KOPT-K1 (cell line): ENCODE data around the gene UCK2.

ENCODE experiments used
- H3K27ac ChIP-seq: fragments of 200-600 bp; sonication (generic); 2 replicates; pipeline ENCODE4 v1.5.1; 2016; ENCODE audit warnings: antibody characterized with exemption, mild to moderate bottlenecking, low read depth, low read length; ENCODE audit not compliant: poor library complexity, severe bottlenecking
- H3K36me3 ChIP-seq: fragments of 200-600 bp; sonication (generic); 2 replicates; pipeline ENCODE4 v1.5.1; 2017; ENCODE audit warnings: antibody characterized with exemption, mild to moderate bottlenecking, low read length, moderate library complexity; ENCODE audit not compliant: insufficient read depth
- H3K9me3 ChIP-seq: fragments of 200-600 bp; sonication (generic); 2 replicates; pipeline ENCODE4 v1.5.1; 2017; ENCODE audit warnings: antibody characterized with exemption, low read length, mild to moderate bottlenecking; ENCODE audit not compliant: insufficient read depth, poor library complexity, severe bottlenecking

UCK2 gene

GRCh38 chr1:165875604-165876003 is 48.2 kb downstream of the UCK2 start:
- no peak overlapping the region for H3K27ac ChIP-seq
- peaks cover 16% of the 10 kb centered on the region for H3K36me3 ChIP-seq
- H3K9me3 ChIP-seq = peaks cover 23% of the 10 kb centered on the region

DNA sequence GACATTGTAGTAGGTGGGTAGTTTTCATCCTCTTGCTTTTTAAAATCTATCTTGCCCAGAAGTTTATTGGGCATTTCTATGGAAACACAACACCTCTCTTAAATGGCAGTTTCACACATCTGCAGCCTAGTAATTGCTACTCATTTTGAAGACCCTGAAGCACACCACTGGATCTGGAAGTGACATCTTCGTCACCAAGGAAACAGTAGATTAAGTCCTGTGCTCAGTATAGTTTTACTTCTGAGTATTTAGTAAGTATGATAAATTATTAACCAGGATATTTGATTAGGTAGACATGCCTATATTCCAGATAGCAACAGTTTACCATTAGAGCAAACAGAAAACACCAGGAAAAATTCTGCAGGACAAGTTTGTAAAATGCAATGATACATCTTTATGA is 48.7 kb downstream of the UCK2 start:
- H3K27ac ChIP-seq = no peak overlapping the region
- H3K36me3 ChIP-seq = peaks cover 16% of the 10 kb centered on the region
- peaks cover 23% of the 10 kb centered on the region for H3K9me3 ChIP-seq

- Histone ChIP-seq H3K36me3 (peaks cover 18% of the 10 kb centered on the region), H3K9me3 (peaks cover 23% of the 10 kb centered on the region), H3K27ac (no peak overlapping the region)
These were observed 50.0 kb downstream of the UCK2 start for GRCh38 chr1:165877411-165877810.

GRCh38 chr1:165877940-165878556 is 50.6 kb downstream of the UCK2 start:
- Histone ChIP-seq H3K27ac (no peak overlapping the region), H3K9me3 (peaks cover 23% of the 10 kb centered on the region), H3K36me3 (peaks cover 22% of the 10 kb centered on the region)

GRCh38 chr1:165879946-165880345 is 52.5 kb downstream of the UCK2 start:
- Histone ChIP-seq H3K9me3 (peaks cover 23% of the 10 kb centered on the region), H3K27ac (peak overlapping the region; percentile 36), H3K36me3 (peaks cover 22% of the 10 kb centered on the region)

- Histone ChIP-seq H3K36me3 (peaks cover 22% of the 10 kb centered on the region), H3K9me3 (peaks cover 23% of the 10 kb centered on the region), H3K27ac (no peak overlapping the region)
These were observed 53.6 kb downstream of the UCK2 start for GRCh38 chr1:165880993-165881392.

GRCh38 chr1:165882168-165882837 is 54.9 kb downstream of the UCK2 start:
- H3K27ac ChIP-seq = no peak overlapping the region
- H3K9me3 ChIP-seq = peaks cover 16% of the 10 kb centered on the region
- H3K36me3 ChIP-seq = peaks cover 13% of the 10 kb centered on the region; the same call in 1 of the 2 replicates

GRCh38 chr1:165883056-165883455 is 55.6 kb downstream of the UCK2 start:
- H3K36me3 ChIP-seq = peaks cover 6% of the 10 kb centered on the region; the same call in 1 of the 2 replicates
- H3K27ac ChIP-seq = no peak overlapping the region
- H3K9me3 ChIP-seq = peaks cover 9% of the 10 kb centered on the region

GRCh38 chr1:165884009-165884689 is 56.7 kb downstream of the UCK2 start:
- no peaks in the 10 kb centered on the region for H3K9me3 ChIP-seq
- no peak overlapping the region for H3K27ac ChIP-seq
- H3K36me3 ChIP-seq = peaks cover 6% of the 10 kb centered on the region; the same call in 1 of the 2 replicates

GRCh38 chr1:165884690-165885304 is 57.4 kb downstream of the UCK2 start:
- peaks cover 8% of the 10 kb centered on the region for H3K36me3 ChIP-seq
- H3K9me3 ChIP-seq = no peaks in the 10 kb centered on the region
- no peak overlapping the region for H3K27ac ChIP-seq

- Histone ChIP-seq H3K27ac (no peak overlapping the region), H3K36me3 (peaks cover 13% of the 10 kb centered on the region), H3K9me3 (no peaks in the 10 kb centered on the region)
These were observed 57.9 kb downstream of the UCK2 start for GRCh38 chr1:165885305-165885694.

DNA sequence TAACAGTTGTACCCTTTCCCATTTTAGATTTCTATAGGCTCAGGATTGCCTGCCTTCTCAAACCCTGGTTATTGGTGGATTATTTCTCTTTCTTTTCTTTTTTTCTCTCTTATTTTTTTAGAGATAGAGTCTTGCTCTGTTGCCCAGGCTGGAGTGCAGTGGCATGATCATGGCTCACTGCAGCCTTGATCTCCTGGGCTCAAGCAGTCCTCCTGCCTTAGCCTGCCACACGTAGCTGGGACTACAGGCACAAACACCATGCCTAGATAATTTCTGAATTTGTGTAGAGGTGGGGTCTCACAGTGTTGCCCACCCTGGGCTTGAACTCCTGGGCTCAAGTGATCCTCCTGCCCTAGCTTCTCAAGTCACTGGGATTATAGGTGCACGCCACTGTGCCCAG is 58.8 kb downstream of the UCK2 start:
- H3K36me3 ChIP-seq = peaks cover 22% of the 10 kb centered on the region
- H3K9me3 ChIP-seq = no peaks in the 10 kb centered on the region
- peak overlapping the region; percentile 8 for H3K27ac ChIP-seq

GRCh38 chr1:165886983-165887382 is 59.6 kb downstream of the UCK2 start:
- Histone ChIP-seq H3K9me3 (no peaks in the 10 kb centered on the region), H3K27ac (peak overlapping the region; percentile 8), H3K36me3 (peaks cover 30% of the 10 kb centered on the region)

DNA sequence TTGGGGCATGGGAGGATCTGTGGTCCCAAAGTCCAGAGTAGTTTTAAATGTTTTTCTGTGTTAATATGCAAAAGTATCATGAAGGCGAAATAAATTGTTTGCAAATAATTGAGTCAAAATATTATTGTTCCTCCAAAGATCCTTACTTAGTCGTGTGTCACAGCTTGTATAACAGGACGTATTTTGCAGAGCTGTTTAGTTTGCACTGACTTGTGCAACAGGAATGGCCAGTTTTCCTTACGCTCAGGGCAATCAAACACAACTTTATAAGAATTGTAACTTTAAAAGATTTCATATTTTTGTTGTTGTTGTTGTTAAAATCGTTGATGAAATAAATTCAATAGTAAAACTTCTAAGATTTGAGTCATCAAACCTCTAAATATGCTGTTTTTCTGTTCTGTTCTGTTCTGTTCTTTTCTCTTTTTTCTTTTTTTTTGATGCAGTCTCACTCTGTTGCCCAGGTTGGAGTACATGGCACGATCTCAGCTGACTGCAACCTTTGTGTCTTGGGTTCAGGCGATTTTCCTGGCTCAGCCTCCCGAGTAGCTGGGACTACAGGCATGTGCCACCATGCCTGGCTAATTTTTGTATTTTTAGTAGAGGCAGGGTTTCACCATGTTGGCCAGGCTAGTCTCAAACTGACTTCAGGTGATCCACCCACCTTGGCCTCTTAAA is 60.6 kb downstream of the UCK2 start:
- peaks cover 34% of the 10 kb centered on the region for H3K36me3 ChIP-seq
- H3K27ac ChIP-seq = no peak overlapping the region
- no peaks in the 10 kb centered on the region for H3K9me3 ChIP-seq

GRCh38 chr1:165888552-165888920 is 61.1 kb downstream of the UCK2 start:
- no peak overlapping the region for H3K27ac ChIP-seq
- H3K9me3 ChIP-seq = no peaks in the 10 kb centered on the region
- peaks cover 39% of the 10 kb centered on the region for H3K36me3 ChIP-seq
